Measurements from ENCODE around the gene NPC1.

Gene NPC1

DNA sequence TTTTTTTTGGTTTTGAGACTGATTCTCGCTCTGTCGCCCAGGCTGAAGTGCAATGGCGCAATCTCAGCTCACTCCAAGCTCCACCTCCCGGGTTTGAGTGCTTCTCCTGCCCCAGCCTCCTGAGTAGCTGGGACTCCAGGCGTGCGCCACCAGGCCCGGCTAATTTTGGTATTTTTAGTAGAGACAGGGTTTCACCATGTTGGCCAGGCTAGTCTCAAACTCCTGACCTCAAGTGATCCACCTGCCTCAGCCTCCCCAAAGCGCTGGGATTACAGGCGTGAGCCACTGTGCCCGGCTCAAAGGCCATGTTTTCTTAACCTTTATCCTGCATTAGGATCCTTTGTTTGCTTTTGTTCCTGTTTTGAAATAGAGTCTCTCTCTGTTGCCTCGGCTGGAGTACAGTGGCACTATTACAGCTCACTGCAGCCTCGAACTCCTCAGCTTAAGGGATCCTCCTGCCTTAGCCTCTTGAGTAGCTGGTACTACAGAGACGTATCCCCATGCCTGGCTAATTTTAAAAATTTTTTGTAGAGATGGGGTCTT lies 41.0 kb downstream of the NPC1 start:
- DNase-seq: no peak

DNA sequence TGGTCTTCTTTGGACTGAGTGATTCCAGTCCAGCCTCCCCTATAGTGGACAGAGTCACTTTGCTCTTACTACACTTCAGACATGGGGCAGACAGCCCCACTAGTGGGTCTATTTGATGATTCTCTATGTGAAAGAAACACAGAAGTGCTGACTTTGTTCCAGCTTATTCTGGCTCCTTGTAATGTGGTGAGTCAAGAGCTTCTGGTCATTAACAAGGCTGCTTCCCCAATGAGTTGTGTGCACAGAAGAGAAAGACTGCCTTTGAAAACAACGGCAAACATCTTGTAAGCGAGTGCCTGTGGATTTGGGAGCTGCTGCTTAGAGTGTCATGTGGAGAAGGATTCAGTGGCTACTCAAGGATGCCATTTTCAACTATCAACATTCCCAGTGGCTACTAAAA lies 43.8 kb downstream of the NPC1 start:
- no peak for DNase-seq

DNA sequence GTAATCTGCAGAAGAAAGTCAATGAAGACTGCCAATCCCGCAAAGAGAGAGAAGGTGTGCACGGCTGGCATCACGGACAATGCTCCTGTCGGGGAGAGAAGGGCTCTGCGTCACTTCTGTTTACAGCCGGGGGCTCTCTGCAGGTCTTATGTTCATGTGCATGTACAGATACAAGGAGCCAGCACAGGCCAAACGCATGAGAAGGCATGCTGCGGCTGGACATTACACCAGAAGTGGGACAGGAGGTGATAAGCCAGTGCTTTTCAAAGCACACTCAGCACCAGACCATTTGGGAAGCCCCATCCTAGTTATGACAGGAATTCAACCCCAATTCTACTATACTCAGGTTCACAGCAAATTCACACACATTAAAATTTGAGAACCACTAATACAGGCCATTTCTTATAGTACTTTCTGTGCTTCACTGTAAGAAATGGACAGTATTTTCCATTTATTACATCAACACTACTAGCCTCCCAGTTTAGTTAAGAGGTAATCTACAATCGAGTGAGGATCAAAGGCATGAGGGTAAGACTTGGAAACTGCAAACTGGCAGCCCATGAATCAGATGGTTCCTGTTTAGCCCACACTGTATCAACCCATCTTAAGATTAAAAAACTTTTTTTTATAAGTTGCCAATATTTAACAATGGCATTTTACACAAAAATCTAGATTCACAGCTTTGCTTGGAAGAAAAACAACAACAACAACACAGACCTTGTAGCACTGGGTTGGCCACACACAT lies 44.8 kb downstream of the NPC1 start:
- DNase-seq: no peak

DNA sequence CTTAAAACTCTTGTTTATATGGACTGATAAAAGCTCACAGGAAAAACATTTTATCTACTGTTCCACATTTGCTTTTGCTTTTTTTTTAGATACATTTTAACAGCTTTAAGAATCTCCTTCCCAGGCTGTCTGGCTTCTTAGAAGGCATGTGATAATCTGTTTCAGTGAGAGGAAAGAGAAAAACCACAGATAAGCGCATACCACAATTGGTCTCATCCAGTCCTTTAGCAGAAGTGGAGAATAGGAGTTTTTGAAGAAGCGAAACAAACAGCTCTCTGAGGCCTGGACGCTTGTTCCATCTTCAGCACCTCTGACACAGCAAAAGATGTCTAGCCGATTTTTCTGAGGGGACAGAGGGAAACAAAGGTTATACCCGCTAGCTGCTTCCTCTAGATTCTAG lies 45.4 kb downstream of the NPC1 start:
- peak; percentile 40 for DNase-seq

DNA sequence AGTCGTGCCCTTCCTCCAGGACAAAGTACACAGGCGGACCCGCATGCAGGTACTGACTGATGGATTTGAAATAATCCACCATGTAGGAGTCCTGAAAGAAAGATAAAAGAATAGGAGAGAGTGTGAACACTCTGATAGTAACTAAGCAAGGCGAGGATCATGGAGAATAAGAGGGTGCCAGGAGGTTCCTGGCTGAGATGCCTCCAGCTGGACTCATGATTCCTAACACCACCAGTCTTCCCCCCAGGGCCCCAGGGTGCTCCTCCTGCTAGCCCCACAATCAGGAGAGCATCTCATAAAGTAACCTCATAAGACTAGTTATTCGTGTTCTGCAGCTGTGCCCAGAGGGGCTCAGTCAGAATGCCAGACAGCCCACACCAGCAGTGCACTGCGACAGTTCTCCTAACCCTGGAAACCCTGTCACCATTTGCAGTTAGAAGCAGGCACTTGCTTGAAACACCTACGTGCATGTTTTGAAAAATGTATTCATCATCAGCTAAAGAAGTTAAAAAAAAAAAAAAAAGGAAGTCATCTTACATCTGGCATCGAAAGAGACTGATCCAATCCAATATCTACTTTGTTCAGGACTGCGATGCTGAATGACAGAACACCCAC lies 46.3 kb downstream of the NPC1 start:
- DNase-seq: no peak

DNA sequence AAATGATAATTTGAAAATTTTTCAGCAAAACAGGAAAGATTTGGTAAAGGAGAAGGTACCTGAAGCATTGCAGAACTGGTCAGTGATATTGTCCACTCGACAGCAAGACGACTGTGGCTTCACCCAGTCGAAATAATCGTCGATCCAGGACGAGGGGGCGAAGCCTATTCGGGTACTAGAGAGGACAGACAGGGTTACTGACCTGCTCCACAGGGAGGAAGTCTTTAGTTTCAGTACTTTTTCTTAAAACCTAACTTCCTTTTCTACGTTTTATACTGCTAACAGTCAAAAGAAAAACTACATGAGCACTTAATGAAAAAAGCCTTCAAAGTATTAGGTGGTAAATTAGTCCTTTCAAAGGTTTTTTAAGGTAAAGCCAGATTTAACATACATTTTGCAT lies 47.0 kb downstream of the NPC1 start:
- no peak for DNase-seq

DNA sequence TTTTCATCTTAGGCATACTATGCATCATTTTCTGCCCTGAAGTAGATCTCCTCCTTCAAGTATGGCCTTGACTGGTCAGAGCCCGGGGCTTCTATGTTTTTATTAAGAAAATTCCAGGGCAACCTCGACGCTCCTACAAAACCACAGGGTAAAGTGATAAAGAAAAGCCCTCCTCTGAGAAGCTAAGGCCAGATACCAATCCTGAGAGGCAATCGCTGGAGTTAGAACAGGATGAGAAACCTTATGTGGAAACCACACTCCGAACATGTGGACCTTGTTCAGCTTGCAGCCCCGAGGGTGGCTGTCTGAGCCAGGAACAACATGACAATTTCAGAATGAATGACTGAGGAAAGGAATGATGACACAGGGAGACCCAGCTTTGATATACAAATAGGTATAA lies 47.4 kb downstream of the NPC1 start:
- DNase-seq: no peak

DNA sequence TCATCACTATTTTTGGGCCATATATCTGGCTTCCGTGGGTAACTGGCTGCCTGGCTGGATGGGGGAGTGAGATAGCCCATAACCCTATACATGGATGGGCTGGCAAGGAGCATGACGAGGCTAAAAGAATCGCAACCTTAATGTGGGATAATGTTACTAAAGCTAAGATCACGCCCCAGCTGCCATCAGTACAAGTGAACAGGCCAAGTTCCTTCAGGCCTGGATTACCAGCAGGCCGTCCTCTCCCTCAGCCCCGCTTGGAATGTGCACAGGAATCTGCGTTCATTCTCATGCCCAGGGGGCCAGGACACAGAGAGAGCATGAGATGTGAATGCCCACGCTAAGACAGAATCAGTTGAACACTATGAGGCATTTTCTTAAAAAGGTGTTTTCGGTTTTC lies 48.3 kb downstream of the NPC1 start:
- DNase-seq: no peak

DNA sequence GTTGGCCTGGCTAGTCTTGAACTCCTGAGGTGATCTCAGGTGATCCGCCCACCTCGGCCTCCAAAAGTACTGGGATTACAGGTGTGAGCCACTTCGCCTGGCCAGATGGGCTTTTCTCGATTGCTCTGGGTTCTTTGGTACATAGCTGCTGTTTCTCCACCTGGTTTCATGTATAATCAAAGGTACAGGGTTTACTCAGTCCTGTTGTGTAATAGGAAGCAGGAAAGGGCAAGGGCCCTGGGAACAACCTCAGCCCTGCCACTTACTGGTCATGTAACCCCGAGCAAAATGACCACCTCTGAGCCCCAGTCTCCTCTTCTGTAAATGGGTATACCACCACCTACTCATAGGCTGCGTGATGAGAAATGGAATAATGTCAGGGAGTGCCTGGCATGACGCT lies 49.0 kb downstream of the NPC1 start:
- no peak for DNase-seq

DNA sequence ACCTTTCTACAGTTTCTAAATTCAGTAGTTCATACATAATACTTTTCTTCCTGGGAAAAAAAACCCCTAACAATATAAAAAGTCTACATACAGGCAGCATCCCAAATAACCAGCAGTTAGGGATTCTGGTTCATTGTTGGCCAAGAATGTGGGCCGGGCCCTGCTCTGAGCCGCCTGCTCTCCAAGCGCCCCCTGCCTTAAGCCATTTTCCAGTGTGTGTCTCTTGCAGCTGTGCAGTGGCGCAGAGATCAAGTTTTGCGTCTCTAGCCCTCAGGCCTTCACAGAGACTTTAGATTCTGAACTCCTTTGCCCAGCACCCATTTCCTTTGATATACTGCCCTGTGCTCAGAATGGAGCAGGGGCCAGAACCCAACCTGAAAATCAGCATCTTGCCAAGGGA lies 50.1 kb downstream of the NPC1 start:
- no peak for DNase-seq

DNA sequence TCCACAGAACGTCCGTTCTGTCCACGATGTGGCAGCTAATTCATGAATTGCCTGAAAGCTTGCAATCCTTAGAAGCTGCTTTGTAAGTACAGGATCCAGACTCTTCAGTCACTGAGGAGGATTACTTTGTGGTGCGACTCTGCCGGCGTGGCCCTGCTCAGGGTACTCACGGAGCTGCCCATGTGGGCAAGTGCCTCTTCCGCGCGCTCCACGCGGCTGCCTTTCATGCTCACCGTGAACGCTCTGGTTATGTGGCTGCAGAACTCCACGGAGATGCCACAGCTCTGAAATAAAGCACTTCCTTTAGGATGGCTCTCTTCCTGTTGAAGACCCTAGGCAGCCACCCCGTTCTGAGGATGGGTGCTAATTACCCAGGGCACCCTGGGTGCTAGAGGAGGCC lies 52.0 kb downstream of the NPC1 start:
- DNase-seq: no peak

DNA sequence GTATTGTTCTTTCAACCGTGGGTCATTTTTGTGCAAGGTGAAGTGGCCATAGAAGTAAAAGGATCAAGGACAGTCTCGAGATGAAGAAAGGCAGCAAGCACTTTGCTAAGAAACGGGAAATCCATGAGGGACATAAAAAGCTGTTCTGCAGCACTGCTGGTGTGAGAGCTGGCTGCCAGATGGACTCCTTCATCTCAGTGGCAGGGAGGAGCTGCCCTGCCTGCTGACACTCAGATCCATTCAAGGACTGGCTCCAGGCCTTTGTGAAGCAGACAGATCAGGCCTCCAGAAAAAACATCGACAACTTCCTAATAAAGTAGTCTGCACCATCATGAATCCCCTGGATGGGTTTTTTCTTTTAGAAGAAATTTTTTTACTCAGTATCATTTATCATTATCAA lies 53.5 kb downstream of the NPC1 start:
- no peak for DNase-seq

DNA sequence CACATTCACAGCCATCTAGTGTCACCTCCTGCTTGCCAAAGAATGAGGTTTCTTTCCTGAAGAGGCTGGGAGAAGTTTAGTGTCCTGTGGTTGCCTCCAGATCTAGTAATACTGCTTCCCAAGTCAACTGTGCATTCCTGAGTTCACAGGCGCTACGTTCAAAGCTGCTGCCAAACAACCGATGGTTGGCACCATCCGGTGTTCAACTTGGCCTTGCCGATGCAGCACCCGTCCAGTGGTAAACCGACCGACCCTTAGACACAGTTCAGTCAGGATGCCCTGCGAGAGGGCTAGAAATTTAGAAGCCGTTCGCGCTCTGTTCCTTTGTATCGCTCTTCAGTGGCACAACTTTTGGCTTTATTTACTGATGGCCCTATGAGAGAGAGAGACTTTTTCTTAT lies 54.4 kb downstream of the NPC1 start:
- DNase-seq: no peak

DNA sequence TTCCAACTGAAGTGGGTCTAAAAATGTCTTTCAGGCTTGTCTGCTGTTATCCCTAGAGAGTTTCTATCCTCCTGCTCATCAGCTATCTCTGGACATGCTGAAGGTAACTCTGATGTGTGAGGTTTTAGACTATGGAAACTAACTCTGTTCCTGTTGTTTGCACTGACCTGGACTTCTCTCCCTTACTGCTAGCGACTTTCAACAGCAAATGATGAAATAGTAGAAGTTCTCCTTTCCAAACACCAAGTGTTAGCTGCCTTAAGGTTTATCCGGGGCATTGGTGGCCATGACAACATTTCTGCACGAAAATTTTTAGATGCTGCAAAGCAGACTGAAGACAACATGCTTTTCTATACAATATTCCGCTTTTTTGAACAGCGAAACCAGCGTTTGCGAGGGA lies 56.1 kb downstream of the NPC1 start:
- DNase-seq: no peak

DNA sequence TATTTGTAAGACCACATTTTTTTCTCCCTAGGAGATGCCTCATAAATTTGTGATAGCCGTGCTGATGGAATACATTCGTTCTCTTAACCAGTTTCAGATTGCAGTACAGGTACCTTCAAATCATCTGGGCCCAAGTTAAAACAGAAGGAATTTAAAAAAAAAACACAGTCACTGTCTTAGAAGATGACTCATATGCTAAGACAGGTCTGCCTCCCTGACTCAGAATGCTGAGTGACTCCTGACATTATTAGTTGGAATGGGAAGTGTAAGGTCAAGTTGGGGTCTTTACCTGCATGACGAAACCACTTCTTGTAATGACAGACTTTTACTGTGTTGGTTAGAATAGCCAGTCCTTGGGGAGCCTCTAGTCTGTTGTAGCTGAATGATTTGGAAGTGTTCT lies 56.7 kb downstream of the NPC1 start:
- DNase-seq: no peak

DNA sequence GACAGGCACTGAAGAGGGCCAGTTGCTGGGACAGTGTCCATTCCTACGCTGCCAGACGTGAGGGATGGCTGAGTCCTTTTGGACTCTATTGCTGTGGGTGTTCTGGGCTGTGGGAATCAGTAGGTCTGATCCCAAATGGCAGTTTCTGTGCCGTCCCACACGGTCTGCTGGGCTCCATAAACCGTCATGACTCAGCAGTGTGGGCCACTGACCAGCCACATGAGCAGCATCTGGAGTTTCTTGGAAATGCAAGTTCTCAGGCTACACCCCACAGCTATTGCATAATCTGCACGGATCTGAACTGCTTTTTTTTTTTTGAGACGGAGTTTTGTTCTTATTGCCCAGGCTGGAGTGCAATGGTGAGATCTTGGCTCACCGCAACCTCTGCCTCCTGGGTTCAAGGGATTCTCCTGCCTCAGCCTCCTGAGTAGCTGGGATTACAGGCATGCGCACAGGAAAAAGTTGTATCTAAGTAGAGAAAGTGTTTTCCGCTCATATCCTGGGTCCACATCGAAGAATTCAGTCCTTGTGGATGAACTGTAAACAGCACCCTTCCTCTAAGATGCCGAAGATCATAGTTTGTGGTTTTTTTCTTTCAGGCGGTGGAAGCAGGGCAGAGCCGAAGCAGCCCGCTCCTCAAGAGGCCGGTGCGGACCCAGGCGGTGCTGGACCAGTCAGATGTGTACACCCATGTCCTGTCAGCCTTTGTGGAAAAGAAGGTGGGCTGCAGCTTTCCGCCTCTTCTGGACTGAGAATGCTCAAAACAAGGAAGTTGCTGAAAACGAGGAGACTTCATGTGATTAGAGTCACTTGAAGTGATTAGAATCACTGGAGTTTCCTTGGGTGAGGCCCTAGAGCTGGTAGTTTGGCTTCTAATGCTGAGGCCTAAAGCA lies 57.5 kb downstream of the NPC1 start:
- DNase-seq: no peak

DNA sequence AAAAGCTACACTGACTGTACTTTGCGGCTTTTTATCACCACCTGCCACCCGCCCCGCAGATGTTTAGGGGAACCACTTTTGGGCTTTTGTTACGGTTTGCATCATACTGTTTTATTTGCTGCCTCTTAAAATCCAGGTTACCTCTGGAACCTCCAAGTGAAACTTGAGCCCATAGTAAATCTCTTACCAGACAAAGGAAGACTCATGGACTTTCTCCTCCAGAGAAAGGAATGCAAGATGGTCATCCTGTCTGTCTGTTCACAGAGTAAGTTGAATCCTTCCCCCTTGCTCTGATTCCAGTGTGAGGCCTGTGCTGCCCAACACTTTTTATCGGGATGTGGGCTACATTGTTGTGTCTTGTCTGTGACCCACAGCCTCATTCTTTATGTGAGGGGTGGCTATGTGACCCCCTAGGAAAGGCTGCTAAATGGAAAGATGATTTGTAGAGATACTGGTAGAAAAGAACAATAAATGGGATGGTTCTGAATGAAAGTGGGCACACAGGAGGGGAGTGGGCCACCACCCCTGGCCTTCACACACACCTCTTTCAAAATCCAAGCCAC lies 59.7 kb downstream of the NPC1 start:
- no peak for DNase-seq

DNA sequence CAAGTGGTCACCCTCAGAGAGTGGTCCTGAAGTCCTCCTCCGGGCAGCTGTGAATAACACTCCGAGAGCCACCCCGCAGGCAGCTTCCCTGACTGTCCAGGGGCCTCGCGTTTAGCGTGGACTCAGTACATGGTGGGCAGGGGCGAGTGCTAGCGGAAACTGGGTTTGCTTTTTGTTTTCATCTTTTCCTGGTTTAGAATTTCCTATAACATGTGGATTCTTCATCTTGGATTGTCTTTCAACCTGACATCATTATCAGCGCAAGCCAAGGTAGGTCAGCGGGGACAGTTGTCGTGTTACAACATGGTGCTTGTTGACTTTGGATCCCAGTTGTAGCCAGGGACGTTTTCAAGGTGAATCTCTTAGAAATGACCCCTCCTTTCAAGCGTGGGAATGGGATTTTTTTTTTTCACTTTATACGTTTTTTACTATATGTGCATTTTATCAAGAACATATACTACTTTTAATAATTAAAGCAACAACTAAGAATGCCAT lies 62.0 kb downstream of the NPC1 start:
- DNase-seq: no peak

DNA sequence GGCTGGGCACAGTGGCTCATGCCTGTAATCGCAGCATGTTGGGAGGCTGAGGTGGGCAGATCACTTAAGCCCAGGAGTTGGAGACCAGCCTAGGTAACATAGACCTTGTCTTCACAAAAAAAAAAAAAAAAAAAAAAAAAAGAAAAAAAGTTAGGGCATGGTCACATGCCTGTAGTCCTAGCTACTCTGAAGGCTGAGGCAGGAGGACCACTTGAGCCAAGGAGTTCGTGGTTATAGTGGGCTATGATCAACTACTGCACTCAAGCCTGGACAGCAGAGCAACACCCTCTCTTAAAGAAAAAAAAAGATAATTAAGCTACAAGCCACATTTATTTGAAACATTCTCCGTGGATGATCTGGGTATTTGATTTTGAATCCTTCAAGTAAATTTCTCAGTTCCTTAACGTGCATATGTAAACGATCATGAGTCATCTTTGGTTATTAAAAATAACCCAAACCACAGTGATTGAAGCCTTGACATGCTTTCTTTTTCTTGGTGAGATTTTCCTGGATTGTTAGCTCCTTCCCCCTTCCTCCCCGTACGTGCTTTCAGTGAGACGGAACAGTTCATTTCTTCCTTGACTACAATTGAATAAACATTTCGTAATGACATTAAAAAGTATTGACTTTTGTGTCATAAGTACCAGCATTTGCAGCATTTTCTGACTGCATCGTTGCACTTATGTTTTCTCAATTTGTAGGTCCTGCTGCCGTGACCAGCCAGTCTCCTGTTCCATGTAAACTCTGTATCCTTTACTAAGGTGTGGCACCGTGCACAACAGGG lies 62.7 kb downstream of the NPC1 start:
- no peak for DNase-seq

DNA sequence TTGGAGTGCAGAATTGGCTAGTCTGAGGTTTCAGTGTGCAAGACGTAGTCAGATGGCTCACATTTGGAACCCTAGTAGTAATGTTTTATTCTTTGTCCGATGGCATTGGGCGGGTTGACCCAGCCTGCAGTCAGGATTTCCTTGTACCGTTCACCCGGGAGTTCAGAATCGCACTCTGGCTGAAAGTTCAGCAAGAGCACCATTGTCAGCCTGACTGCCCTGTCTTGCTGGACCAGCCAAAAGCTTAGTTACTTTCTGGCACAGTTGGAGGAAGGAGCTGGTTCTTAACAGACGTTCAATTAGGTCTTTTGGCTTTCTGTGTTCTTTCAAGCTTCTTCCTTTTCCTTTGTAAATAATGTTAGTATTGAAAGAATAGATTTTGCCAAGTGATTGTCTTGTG lies 64.4 kb downstream of the NPC1 start:
- DNase-seq: no peak

DNA sequence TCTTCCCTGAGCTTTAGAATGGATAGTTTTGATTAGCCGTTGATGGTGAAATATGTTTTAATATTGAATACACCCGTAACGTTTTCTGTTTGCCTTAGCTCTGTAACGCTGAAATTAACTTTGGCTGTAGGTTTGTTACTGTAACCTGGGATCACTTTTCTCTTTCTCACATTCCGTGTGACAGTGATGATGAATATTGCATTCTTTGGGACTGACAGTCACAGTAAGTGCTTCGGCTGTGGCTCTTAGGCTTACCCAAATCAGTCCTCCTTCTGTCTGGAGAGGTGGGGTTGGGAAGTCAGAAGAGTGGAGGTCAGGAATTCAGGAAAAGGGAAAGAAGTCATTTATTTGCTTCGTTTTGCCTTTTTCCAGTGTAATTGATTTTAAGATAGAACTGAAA lies 65.0 kb downstream of the NPC1 start:
- DNase-seq: no peak

DNA sequence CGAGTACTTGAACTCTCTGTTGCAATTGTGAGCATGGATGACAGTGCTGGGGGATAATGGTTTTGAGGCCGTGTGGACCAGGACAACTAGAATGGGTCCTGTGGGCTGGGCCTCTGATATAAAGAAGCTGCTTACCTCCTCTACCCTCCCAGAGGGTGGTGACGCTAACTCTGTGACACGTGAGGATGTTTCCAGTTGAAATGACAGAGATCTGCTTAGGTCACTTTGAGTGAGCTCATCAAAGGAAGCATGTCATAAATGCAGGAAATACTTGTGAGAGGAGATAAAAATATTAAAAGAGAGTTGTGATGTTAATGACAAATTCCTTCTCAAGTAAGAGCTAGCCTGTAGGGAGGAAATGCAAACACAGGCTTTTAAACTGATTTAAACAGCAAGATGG lies 66.6 kb downstream of the NPC1 start:
- no peak for DNase-seq

Data from central memory CD4-positive, alpha-beta T cell (primary cell).